Motor neuron (in vitro differentiated cells): ENCODE results near the gene PODNL1. TPM values are rescaled to one million over a fixed set of nuclear protein-coding genes. Genes with fewer than 3 reads are reported as not detected.
"Not testable (repeated sequence)": the region's sequence is repeated elsewhere in the genome, so short reads cannot be mapped to it uniquely, and the experiment has no call there.

Experiments
- ATAC-seq, 8 experiments: fragments of 200-7000 bp; cut with Tn5 transposase; replicated peaks in 6 of 8; 2 replicates each; pipeline ENCODE4 v1.8.0; 2021; ENCODE audit warnings: mild to moderate bottlenecking in 8 of 8, moderate library complexity in 8 of 8
- H3K27ac ChIP-seq, 2 donors: fragments of 250-450 bp; sonication (Bioruptor Pico); 2 replicates each; pipeline ENCODE4 v1.9.0; 2021; ENCODE audit warnings: antibody characterized with exemption in 2 of 2, mild to moderate bottlenecking in 2 of 2, moderate library complexity in 1 of 2
- H3K4me1 ChIP-seq, 2 donors: fragments of 250-450 bp; sonication (Bioruptor Pico); replicated peaks in 1 of 2; 2 replicates each; pipeline ENCODE4 v1.6.1; 2021; ENCODE audit warnings: antibody characterized with exemption in 2 of 2, mild to moderate bottlenecking in 2 of 2, moderate library complexity in 1 of 2
- H3K4me3 ChIP-seq, 5 donors: fragments of 250-450 bp; sonication (Bioruptor Pico); 2 replicates each; pipeline ENCODE4 v1.9.0; 2021; ENCODE audit warnings: antibody characterized with exemption in 5 of 5, mild to moderate bottlenecking in 5 of 5, moderate library complexity in 4 of 5
- WGBS, 10 experiments: fragments of 450-650 bp; shearing (Covaris generic); methylation state at CpG; one replicate each; pipeline ENCODE4 v1.0.0; 2022; 5-methylcytosine and 5-hydroxymethylcytosine counted together
- in situ Hi-C, 9 experiments: fragments of 400-800 bp; cut with MboI; loops; one replicate each; pipeline ENCODE4 v1.15.0; 2021; ENCODE audit warnings: low sequenced_read_pairs in 9 of 9, low pct_unique_long_range_greater_than_20kb in 2 of 9; ENCODE audit not compliant: unreplicated experiment in 9 of 9
- total RNA-seq, 8 experiments: library from RNA; unstranded; fragments of 300-600 nt; gene quantifications; 2 replicates each; pipeline versions ENCODE4 v1.2.3 to v1.2.4, GENCODE V29; 2022

PODNL1 gene
- total RNA-seq, 8 experiments from 2014 or later, result 0.16 to 1.4 (median 0.89) TPM

DNA sequence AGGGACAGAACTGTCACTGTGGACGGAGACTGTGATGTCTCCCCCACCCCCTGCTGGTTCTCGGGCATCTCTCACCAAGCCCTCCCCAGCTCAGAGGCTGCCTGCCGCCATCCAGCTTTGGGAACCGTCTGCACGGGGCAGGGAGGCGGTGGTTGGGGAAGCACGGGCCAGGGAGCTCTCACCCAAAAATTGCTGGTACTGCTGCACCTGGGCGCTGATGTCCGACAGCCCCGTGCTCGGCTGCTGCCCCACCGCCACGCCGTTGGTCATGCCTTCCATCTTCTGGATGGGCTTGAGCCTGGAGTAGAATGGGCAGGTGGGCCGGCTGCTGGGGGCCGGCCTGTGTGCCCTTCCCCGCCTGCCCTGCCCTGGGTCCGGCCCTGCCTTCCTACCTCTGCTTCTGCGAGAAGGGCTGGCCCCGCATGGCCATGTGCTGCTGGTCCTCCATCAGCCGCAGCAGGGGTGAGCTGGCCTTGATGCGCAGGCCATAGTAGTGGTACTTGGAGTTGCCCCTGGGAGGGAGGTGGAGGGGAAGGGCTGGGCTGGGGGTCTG lies 30.2 kb upstream of the PODNL1 start:
- no peak for ATAC-seq
- in situ Hi-C loops, result no loop called here
- H3K4me3 ChIP-seq, result no peak overlapping the region
- H3K27ac ChIP-seq, result no peak overlapping the region
- WGBS, 10 experiments, result 71 to 100% (median 82%) methylated on average over 2 to 4 of the region's 22 CpGs; no CpG with 5 or more reads in 7 of the 10 experiments
- no peaks in the 10 kb centered on the region for H3K4me1 ChIP-seq

DNA sequence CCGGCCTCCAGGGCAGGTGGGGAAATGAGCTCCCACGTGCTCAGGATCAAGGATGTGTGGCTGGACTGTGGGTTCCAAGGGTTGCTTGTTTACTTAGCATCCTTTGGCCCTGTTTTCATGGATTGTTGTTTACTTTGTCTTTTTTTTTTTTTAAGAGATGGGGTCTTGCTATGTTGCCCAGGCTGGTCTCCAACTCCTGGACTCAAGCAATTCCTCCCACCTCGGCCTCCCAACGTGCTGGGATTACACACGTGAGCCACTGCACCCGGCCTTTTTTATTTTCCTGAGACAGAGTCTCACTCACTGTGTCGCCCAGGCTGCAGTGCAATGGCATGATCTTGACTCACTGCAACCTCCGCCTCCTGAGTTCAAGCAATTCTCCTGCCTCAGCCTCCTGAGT lies 29.0 kb upstream of the PODNL1 start:
- H3K27ac ChIP-seq, ATAC-seq, H3K4me1 ChIP-seq, in situ Hi-C loops, H3K4me3 ChIP-seq: not testable (repeated sequence)
- WGBS, 10 experiments, result 85 to 93% (median 88%) methylated on average over 4 to 8 of the region's 8 CpGs; no CpG with 5 or more reads in 5 of the 10 experiments

DNA sequence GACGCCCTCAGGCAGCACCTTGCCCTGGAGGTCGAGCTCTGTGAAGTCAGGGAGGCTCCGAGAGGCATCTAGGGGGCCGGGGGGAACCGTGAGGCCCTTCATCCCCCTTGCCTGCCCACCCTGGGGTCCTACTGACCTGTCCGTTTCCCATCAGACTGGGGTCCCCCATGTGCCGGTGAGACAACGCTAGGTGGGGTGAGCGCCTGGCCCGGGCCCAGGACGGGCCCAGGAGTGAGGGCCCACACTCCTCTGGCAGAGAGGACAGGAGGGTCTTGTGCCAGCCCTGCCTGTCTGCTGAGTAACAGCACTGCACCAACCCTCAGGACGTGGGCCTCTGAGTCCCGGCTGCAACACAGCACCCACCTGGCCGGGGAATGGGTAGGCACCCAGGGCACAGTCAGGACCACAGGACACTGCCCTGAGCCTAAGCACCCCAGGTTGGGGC lies 28.5 kb upstream of the PODNL1 start:
- Histone ChIP-seq H3K27ac (no peak overlapping the region), H3K4me3 (no peak overlapping the region), H3K4me1 (peaks cover 0 to 6% of the 10 kb centered on the region in 2 donors)
- WGBS, 10 experiments, result no CpG with 5 or more reads among the region's 14 CpGs
- no peak for ATAC-seq
- in situ Hi-C loops, result no loop called here

DNA sequence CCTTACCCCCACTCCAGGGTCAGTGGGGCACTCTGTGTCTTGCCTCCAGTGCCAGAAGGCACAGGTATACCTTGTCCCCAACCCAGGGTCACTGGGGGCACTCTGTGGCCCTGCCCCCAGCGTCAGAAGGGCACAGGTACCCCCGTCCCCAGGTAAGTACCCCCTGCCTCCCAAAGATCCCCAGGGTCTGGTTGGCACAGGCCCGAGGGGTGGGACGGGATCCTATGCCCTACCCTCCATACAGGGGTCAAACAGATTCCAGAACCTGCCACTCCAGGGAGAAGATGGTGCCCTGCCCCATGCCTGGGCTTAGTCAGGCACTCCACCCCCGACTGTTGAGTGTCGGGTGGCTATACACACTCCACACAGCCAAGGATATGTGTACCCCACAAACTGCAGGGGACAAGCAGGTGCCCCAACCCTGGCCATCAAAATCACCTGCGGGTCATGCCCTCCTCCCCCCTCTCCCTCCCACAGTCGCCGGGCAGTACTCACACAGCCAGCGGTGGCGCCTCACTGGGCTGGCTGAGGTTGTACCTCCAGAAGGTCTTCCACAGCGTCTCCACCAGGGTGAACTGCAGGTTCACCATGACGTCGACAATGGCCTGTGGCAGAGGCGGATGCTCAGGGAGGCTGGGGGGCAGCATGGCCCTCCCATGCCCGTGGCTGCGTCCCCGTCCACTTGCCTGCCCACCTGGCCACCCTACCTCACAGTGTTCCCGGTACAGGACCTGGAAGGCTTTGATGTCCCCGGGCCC lies 27.9 kb upstream of the PODNL1 start:
- no peak for ATAC-seq
- peaks cover 0 to 8% of the 10 kb centered on the region in 2 donors for H3K4me1 ChIP-seq
- WGBS, 10 experiments, result 97 to 100% (median 100%) methylated on average over 1 to 6 of the region's 20 CpGs; no CpG with 5 or more reads in 5 of the 10 experiments
- no peak overlapping the region for H3K4me3 ChIP-seq
- in situ Hi-C loops, result no loop called here
- no peak overlapping the region for H3K27ac ChIP-seq

DNA sequence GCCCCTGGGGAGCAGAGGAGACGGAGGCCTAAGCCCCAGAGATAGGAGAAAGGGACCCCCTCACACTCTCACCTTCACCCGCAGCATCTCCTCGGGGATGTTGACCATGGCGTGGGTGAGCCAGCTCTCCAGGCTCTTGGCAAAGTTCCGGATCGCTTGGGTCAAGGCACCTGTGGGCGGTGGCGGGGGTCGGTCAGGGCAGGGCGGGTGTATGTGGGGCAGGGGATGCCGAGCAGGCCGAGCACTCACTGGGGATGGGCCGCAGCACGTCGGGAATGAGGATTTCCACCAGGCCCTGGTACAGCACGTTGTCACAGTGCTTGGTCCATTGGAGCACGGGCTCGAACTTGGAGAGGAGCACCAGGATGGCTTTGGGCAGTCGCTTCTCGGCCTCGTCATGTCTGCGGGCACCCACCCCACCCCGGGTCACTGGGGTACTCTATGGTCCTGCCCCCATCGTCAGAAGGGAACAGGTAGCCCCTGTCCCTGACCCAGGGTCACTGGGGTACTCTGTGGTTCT lies 27.2 kb upstream of the PODNL1 start:
- no peak for ATAC-seq
- 90 to 100% methylated on average over 1 to 2 of the region's 24 CpGs; no CpG with 5 or more reads in 8 of the 10 experiments for WGBS, 10 experiments
- H3K4me1 ChIP-seq, result peaks cover 0 to 8% of the 10 kb centered on the region in 2 donors
- in situ Hi-C loops, result no loop called here
- no peak overlapping the region for H3K27ac ChIP-seq
- no peak overlapping the region for H3K4me3 ChIP-seq

DNA sequence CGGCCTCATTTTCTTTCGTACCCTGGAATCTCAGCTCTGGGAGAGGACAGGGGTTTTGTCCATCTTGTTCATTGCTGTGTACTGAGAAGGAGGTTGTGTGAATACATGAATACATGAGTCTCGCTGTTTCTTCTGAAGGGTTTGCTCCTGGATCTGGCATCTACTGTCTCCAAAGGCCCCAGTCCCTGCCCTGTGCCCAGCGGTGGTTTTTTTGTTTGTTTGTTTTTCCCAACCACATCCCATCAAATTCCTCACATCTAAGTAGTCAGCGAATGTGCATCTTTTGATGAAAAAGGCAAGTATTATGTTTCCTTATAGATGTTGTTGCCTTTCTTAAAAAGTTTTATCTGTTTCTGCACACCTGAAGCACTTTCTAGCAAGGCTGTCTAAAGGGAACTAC lies 26.6 kb upstream of the PODNL1 start:
- WGBS, 10 experiments, result 90 to 100% (median 100%) methylated on average over 1 to 5 of the region's 5 CpGs; no CpG with 5 or more reads in 3 of the 10 experiments
- H3K4me1 ChIP-seq, result peaks cover 0 to 8% of the 10 kb centered on the region in 2 donors
- no peak for ATAC-seq
- in situ Hi-C loops, result no loop called here
- H3K27ac ChIP-seq, result no peak overlapping the region
- no peak overlapping the region for H3K4me3 ChIP-seq

DNA sequence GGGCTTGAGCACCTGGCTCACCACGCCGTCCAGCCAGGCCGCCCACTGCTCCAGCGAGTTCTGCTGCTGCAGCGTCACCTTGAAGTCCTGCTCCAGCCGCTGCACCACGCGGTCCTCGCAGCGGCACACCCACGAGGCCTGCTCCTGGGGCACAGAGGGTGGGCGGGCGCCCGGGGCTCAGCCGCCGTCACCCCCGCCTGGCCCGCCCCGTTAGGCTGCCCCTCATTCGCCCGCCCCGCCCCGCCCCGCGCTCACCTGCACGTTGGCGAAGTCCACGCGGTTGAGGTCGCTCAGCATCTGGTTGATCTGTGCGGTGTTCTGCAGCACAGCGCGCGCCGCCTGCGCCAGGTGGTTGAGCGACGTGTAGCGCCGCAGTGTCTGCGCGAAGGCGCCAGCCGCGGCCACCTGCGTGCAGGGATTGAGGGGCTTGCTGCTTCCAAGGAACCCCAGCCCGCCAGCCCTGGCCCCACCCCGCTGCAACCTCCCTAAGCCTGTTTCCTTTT lies 25.4 kb upstream of the PODNL1 start:
- ATAC-seq, result no peak
- in situ Hi-C loops, result no loop called here
- WGBS, 10 experiments, result 94 to 100% (median 95%) methylated on average over 2 to 17 of the region's 48 CpGs; no CpG with 5 or more reads in 7 of the 10 experiments
- Histone ChIP-seq H3K4me3 (no peak overlapping the region), H3K4me1 (peaks cover 0 to 8% of the 10 kb centered on the region in 2 donors), H3K27ac (no peak overlapping the region)

DNA sequence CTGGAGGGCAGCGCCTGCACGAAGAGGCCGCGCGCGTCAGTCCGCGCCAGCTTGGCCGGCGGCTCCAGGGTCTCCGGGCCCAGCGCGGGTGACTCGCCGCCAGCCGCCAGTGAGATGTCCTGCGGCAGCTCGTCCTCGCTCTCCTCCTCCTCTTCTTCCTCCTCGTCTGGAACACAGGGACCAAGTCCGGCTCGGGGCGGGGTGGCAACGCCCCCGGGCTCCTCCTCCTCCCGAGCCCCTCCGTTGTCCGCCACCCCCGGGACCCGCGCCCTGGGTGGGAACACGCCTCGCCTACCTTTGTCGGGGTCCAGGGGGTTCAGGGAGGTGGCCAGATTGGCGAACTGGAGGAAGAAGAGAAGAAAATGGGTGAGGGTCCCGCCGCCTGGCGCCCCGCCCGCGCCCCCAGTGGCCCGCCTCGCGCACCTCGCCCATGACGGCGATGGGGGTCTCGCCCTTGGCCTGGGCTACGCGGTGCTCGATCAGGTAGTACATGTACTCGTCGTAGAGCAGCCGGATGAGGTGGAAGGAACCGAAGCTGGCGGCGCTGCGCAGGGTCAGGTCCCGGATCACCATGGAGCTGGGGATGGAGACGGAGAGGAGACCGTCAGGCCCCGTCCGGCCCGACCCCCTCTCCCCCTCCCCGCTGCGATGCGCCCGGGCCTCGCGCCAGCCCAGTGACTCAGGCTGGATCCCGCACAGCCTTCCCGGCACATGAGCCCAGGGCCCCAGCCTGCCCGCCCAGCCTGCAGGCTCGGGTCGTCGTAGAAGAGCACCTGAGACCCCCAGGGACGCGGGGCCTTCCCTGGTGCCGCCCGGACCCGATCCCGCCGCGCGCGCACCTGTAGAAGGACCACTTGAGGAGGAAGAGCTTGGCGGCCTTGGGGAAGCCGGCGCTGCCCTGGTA lies 24.7 kb upstream of the PODNL1 start:
- Histone ChIP-seq H3K4me1 (peaks cover 0 to 8% of the 10 kb centered on the region in 2 donors), H3K27ac (peak overlapping the region in 1 of 2 donors; percentile 44), H3K4me3 (no peak overlapping the region)
- ATAC-seq, result peak in 3 of 8 experiments; percentile 5 to 51 (median 16)
- in situ Hi-C loops, result no loop called here
- WGBS, 10 experiments, result 97 to 100% methylated on average over 1 to 6 of the region's 89 CpGs; no CpG with 5 or more reads in 8 of the 10 experiments

DNA sequence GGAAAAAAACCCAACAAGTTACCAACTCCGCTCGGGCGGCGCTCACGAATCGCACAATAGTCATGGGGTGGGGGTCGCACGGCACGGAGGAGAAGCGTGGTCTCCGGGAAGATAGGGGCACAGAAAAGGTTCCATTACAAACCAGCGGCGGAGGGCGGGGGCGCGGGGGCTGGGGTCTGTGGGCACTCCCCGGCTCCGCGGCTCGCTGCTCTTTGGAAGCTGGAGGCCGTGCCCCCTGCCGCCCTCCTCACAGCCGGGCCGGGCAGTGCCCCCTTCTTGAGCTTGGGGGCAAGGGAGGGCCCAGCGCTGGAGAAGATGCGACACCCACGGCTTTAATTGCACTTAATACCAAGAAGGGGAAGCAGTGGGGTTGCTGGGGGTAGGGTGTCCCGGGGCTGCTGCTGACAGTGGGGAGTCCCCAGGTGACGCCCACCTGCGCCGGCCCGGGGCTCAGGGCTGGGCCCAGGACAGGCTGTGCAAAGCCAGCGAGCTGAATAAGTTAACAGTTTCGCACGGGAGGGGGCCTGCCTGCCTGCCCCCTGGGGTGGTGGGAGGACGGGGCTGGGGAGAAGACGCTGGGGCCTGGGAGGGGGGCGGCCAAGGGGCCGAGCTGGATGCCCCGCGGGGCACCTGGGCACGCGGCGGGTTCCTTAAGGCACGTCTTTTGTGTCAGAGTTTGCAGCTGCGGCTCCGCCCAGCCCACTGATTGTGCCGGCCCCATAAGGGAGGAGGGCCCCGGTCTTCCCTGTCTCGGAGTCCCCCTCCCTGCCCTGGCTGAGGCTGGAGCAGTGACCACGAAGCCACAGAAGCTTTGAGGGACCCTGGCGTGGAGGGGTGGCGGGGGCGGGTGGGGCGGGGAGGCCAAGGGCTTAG lies 23.8 kb upstream of the PODNL1 start:
- Histone ChIP-seq H3K4me3 (no peak overlapping the region), H3K4me1 (peaks cover 0 to 8% of the 10 kb centered on the region in 2 donors), H3K27ac (peak overlapping the region in 1 of 2 donors; percentile 44)
- peak in 4 of 8 experiments; percentile 44 to 65 (median 54) for ATAC-seq
- in situ Hi-C loops, result no loop called here
- WGBS, 10 experiments, result 84 to 100% methylated on average over 1 to 5 of the region's 55 CpGs; no CpG with 5 or more reads in 8 of the 10 experiments

DNA sequence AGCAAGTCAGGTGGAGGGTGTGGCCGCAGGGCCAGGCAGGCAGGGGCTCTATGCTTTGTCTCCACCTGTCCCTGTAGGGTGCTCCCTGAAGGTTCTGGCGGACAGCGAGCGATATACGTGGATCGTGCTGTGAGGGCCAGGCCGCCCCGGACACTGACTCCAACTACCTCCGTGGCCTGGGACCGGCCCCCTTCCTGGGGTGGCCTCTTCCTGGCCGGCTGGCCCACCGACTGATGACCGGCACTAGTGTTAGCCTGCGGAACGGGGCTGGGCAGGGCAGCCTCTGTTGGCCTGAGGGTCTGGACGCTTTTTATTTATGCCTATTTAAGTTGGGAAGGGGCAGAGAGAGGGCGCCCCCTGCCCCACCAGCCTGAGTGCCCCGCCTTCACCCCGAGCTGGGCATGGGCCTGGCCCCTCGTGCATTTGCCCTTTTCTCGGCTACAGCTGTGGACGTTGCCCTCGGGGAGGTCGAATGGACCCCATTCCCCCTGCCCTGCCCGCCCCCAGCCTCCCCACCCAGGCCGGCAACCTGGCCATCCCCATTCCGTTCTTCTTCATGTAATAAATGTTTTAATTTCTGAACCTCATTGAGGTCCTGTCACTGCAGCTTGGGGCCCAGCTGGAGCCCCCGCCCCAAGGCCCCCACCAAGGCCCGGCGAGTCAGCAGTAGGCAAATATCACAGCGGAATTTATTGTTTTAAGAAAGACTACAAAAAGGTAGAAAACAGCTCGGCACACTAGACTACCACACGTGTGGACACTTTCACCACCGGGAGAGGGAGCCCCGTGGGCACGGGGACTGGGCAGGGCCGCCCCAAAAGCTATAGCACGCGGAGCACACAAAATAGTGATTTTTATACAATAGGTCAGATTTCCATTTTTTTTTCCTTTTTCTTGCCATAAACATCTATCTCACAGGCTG lies 22.9 kb upstream of the PODNL1 start:
- Histone ChIP-seq H3K4me1 (peaks cover 0 to 8% of the 10 kb centered on the region in 2 donors), H3K27ac (no peak overlapping the region), H3K4me3 (no peak overlapping the region)
- in situ Hi-C loops, result no loop called here
- ATAC-seq, result peak in 4 of 8 experiments; percentile 2 to 5 (median 4)
- WGBS, 10 experiments, result 87 to 91% (median 90%) methylated on average over 2 to 11 of the region's 39 CpGs; no CpG with 5 or more reads in 5 of the 10 experiments
